NOMO-1 (cell line): Measurements from ENCODE around the gene AUH.
A peak's percentile ranks its signal among the peaks of the same experiment; 100 is the strongest.
"Not testable (repeated sequence)": the region's sequence is repeated elsewhere in the genome, so short reads cannot be mapped to it uniquely, and the experiment has no call there.

ENCODE experiments used
- DNase-seq, 2 experiments: peaks; one replicate each; lab custom pipeline; 2025; ENCODE audit not compliant: unreplicated experiment in 2 of 2; lab: John Stamatoyannopoulos, UW

Gene AUH

GRCh38 chr9:91214086-91214485 is 147.6 kb downstream of the AUH start:
- no peak for DNase-seq

GRCh38 chr9:91212596-91213243 is 149.0 kb downstream of the AUH start:
- no peak for DNase-seq

- DNase-seq = no peak
These were observed 149.8 kb downstream of the AUH start for GRCh38 chr9:91211919-91212318.

GRCh38 chr9:91211414-91211813 is 150.3 kb downstream of the AUH start:
- no peak for DNase-seq

GRCh38 chr9:91210318-91210717 is 151.4 kb downstream of the AUH start:
- DNase-seq = no peak

GRCh38 chr9:91208837-91209236 is 152.9 kb downstream of the AUH start:
- DNase-seq = peak in 1 of 2 experiments; percentile 17

GRCh38 chr9:91208419-91208745 is 153.3 kb downstream of the AUH start:
- DNase-seq = no peak

- DNase-seq = peak; percentile 60 to 83
These were observed 153.8 kb downstream of the AUH start for GRCh38 chr9:91207729-91208418.

GRCh38 chr9:91207397-91207728 is 154.4 kb downstream of the AUH start:
- no peak for DNase-seq

GRCh38 chr9:91206806-91207205 is 154.9 kb downstream of the AUH start:
- DNase-seq = no peak

- no peak for DNase-seq
These were observed 158.9 kb downstream of the AUH start for GRCh38 chr9:91202736-91203283.

- DNase-seq = no peak
These were observed 160.9 kb downstream of the AUH start for GRCh38 chr9:91200692-91201336.

- no peak for DNase-seq
These were observed 161.8 kb downstream of the AUH start for GRCh38 chr9:91199739-91200497.

- DNase-seq = not testable (repeated sequence)
These were observed 162.8 kb downstream of the AUH start for GRCh38 chr9:91198881-91199280.

- DNase-seq = no peak
These were observed 163.3 kb downstream of the AUH start for GRCh38 chr9:91198405-91198804.

- DNase-seq = peak; percentile 31 to 64
These were observed 164.2 kb downstream of the AUH start for GRCh38 chr9:91197232-91198181.

- no peak for DNase-seq
These were observed 165.4 kb downstream of the AUH start for GRCh38 chr9:91196103-91196950.

GRCh38 chr9:91195372-91196012 is 166.2 kb downstream of the AUH start:
- DNase-seq = no peak
